Neural cell (in vitro differentiated cells): ENCODE data around the gene RNF125. TPM values are rescaled to one million over a fixed set of nuclear protein-coding genes. Genes with fewer than 3 reads are reported as not detected.

Experiments
- H2AFZ ChIP-seq: fragments of 200-600, 300-800 bp; sonication (generic), shearing (Covaris generic); 2 replicates; pipeline ENCODE4 v1.6.0; 2014; ENCODE audit warnings: low read depth, mild to moderate bottlenecking, antibody characterized with exemption, low read length, moderate library complexity
- H3F3A ChIP-seq: fragments of 200-600 bp; shearing (Covaris generic); 2 replicates; pipeline ENCODE4 v1.6.1; 2016; ENCODE audit warnings: mild to moderate bottlenecking, moderate library complexity, mixed read lengths, antibody characterized with exemption, low read length; ENCODE audit not compliant: insufficient read depth, poor library complexity, severe bottlenecking
- H3K27ac ChIP-seq: fragments of 200-600, 300-800 bp; sonication (generic), shearing (Covaris generic); 2 replicates; pipeline ENCODE4 v1.5.1; 2014; ENCODE audit warnings: mild to moderate bottlenecking, low read length, moderate library complexity
- H3K27me3 ChIP-seq: fragments of 300-800, 200-600 bp; sonication (generic), shearing (Covaris generic); 2 replicates; pipeline ENCODE4 v1.6.0; 2014; ENCODE audit warnings: mild to moderate bottlenecking, low read depth, low read length, moderate library complexity; ENCODE audit not compliant: insufficient read depth
- H3K36me3 ChIP-seq: fragments of 300-800, 200-600 bp; sonication (generic), shearing (Covaris generic); 2 replicates; pipeline ENCODE4 v1.5.1; 2014; ENCODE audit warnings: mild to moderate bottlenecking, antibody characterized with exemption, low read length, moderate library complexity; ENCODE audit not compliant: insufficient read depth
- H3K4me2 ChIP-seq: fragments of 300-800, 200-600 bp; sonication (generic), shearing (Covaris generic); 2 replicates; pipeline ENCODE4 v1.6.0; 2014; ENCODE audit warnings: mild to moderate bottlenecking, low read length
- H3K4me3 ChIP-seq: fragments of 300-800, 200-600 bp; sonication (generic), shearing (Covaris generic); 2 replicates; pipeline ENCODE4 v1.5.1; 2014; ENCODE audit warnings: mild to moderate bottlenecking, low read length, moderate library complexity
- H3K79me2 ChIP-seq: fragments of 200-600 bp; shearing (Covaris generic); replicated peaks from 2 replicates; pipeline ENCODE4 v1.6.0; 2014; ENCODE audit warnings: mild to moderate bottlenecking, low read length, moderate library complexity; ENCODE audit not compliant: insufficient read depth
- H3K9ac ChIP-seq: fragments of 300-800, 200-600 bp; sonication (generic), shearing (Covaris generic); 2 replicates; pipeline ENCODE4 v1.6.1; 2016; ENCODE audit warnings: mild to moderate bottlenecking, low read length, mixed read lengths
- H3K9me2 ChIP-seq: fragments of 200-600 bp; shearing (Covaris generic); 2 replicates; pipeline ENCODE4 v1.6.1; 2016; ENCODE audit warnings: mild to moderate bottlenecking, low read length, mixed read lengths; ENCODE audit not compliant: insufficient read depth
- H3K9me3 ChIP-seq: fragments of 200-600, 300-800 bp; sonication (generic), shearing (Covaris generic); 2 replicates; pipeline ENCODE4 v1.6.1; 2016; ENCODE audit warnings: mild to moderate bottlenecking, mixed run types, low read length, moderate library complexity, mixed read lengths
- H4K20me1 ChIP-seq: fragments of 200-600 bp; shearing (Covaris generic); 2 replicates; pipeline ENCODE4 v1.6.1; 2016; ENCODE audit warnings: mild to moderate bottlenecking, mixed run types; ENCODE audit not compliant: insufficient read depth
- CTCF ChIP-seq: fragments of 450-650 bp; IDR thresholded peaks from 2 replicates; pipeline ENCODE4 v1.5.1; 2014; ENCODE audit warnings: antibody characterized with exemption, mild to moderate bottlenecking, moderate library complexity; ENCODE audit not compliant: poor library complexity, severe bottlenecking
- EP300 ChIP-seq: fragments of 450-650 bp; conservative IDR thresholded peaks from 2 replicates; pipeline ENCODE4 v1.6.1; 2014; ENCODE audit warnings: antibody characterized with exemption, mild to moderate bottlenecking, moderate library complexity; ENCODE audit not compliant: poor library complexity, severe bottlenecking
- EZH2 ChIP-seq: fragments of 200-600, 300-800 bp; shearing (Covaris generic), sonication (generic); IDR thresholded peaks from 2 replicates; pipeline ENCODE4 v1.6.1; 2014; ENCODE audit warnings: antibody characterized with exemption, low read length, borderline replicate concordance, mild to moderate bottlenecking; ENCODE audit not compliant: insufficient read depth, poor library complexity, severe bottlenecking
- MXI1 ChIP-seq: fragments of 450-650 bp; conservative IDR thresholded peaks from 2 replicates; pipeline ENCODE4 v1.6.1; 2014; ENCODE audit warnings: antibody characterized with exemption, mild to moderate bottlenecking; ENCODE audit not compliant: poor library complexity, severe bottlenecking
- POLR2AphosphoS5 ChIP-seq: IDR thresholded peaks from 2 replicates; pipeline ENCODE4 v1.6.1; 2012
- RAD21 ChIP-seq: fragments of 450-650 bp; conservative IDR thresholded peaks from 2 replicates; pipeline ENCODE4 v1.6.1; 2014; ENCODE audit warnings: antibody characterized with exemption, mild to moderate bottlenecking, moderate library complexity
- REST ChIP-seq: IDR thresholded peaks from 2 replicates; pipeline ENCODE4 v1.6.1; 2012; ENCODE audit warnings: borderline replicate concordance
- SMC3 ChIP-seq: fragments of 450-650 bp; conservative IDR thresholded peaks from 2 replicates; pipeline ENCODE4 v1.6.1; 2014; ENCODE audit warnings: antibody characterized with exemption, mild to moderate bottlenecking, moderate library complexity; ENCODE audit not compliant: poor library complexity
- TAF1 ChIP-seq: IDR thresholded peaks from 2 replicates; pipeline ENCODE4 v1.6.1; 2012; ENCODE audit warnings: low read depth
- polyA plus RNA-seq: library from polyadenylated mRNA; depleted of rRNA; stranded (reverse); fragments of >200 nt; gene quantifications from 2 replicates; pipeline ENCODE4 v1.2.3, GENCODE V29; 2014

The RNF125 gene
- polyA plus RNA-seq, 1 donor from 2014 or later: 0.04 TPM

GRCh38 chr18:31978616-31979015 lies 40.0 kb upstream of the RNF125 start:
- no peaks in the 10 kb centered on the region for H3F3A ChIP-seq
- no peak overlapping the region for H3K9ac ChIP-seq
- no peak overlapping the region for H2AFZ ChIP-seq
- no peaks in the 10 kb centered on the region for H3K36me3 ChIP-seq
- H3K27me3 ChIP-seq: no peaks in the 10 kb centered on the region
- no peaks in the 10 kb centered on the region for H3K9me2 ChIP-seq
- H3K27ac ChIP-seq: no peak overlapping the region
- no peaks in the 10 kb centered on the region for H3K9me3 ChIP-seq
- no peak overlapping the region for H3K4me2 ChIP-seq
- no peak overlapping the region for H3K4me3 ChIP-seq
- no peaks in the 10 kb centered on the region for H3K79me2 ChIP-seq
- TF ChIP-seq EZH2 (no peak), CTCF (no peak), REST (no peak), POLR2AphosphoS5 (no peak), MXI1 (no peak), EP300 (no peak), RAD21 (no peak), SMC3 (no peak), TAF1 (no peak)
- no peaks in the 10 kb centered on the region for H4K20me1 ChIP-seq

- Histone ChIP-seq H3K9me2 (no peaks in the 10 kb centered on the region), H3K27me3 (no peaks in the 10 kb centered on the region), H3K9ac (no peak overlapping the region), H3K9me3 (no peaks in the 10 kb centered on the region), H2AFZ (no peak overlapping the region), H3K27ac (no peak overlapping the region), H3F3A (no peaks in the 10 kb centered on the region), H3K4me3 (no peak overlapping the region), H3K36me3 (no peaks in the 10 kb centered on the region), H3K79me2 (no peaks in the 10 kb centered on the region), H3K4me2 (no peak overlapping the region), H4K20me1 (no peaks in the 10 kb centered on the region)
- TF ChIP-seq TAF1 (no peak), REST (no peak)
Observed at GRCh38 chr18:31979714-31980113, 38.9 kb upstream of the RNF125 start.
